ENCODE data around the gene PYGM. TPM values are rescaled to one million over a fixed set of nuclear protein-coding genes. Genes with fewer than 3 reads are reported as not detected.

Gene PYGM
- total and polyA plus RNA-seq, 2 of the 8 experiments (the other 6 are each of a cell fraction or from before 2014, with no cell fraction given) = 9.6 to 10.0 TPM

DNA sequence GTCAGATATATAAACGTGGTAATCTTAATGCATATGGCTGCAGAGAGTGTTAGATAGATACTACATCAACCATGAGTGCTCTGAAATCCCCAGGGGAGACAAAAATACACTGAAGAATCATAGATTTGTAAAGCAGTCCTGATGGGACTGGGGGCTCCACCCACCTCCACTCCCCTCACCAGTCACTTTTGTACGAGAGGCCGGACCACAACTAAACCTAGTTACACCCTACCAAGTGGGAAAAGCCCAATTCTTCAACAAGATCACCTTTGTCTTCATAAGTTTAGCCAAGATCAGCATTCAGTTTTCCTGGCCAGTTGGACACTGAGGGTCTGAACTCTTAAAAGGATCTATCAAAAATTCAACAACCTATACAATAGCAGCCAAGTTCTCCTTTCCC, 17.1 kb upstream of the PYGM start:
- H3K18ac ChIP-seq (ENCODE audit: extremely low read depth, low read length) = no peak overlapping the region
- no peak overlapping the region for H4K91ac ChIP-seq (replicated peaks; ENCODE audit: insufficient read length, low read length)
- H2BK5ac ChIP-seq (ENCODE audit: low read depth, low read length) = no peak overlapping the region
- H3K79me2 ChIP-seq (ENCODE audit: control insufficient read depth in 1 of 2, insufficient read depth in 2 of 2, low read length in 2 of 2) = peaks cover 30 to 57% of the 10 kb centered on the region in 2 experiments
- no peaks in the 10 kb centered on the region for H3K9me3 ChIP-seq (ENCODE audit: insufficient read depth in 2 of 2, low read depth in 1 of 2, low read length in 1 of 2)
- H3K4me1 ChIP-seq (replicated peaks in 1 of 4; ENCODE audit: control insufficient read depth in 3 of 4, insufficient read depth in 4 of 4, low read length in 3 of 4) = peaks cover 2 to 6% (median 5%) of the 10 kb centered on the region in 4 experiments; a peak in 5 of 7 replicates
- CTCF ChIA-PET (ENCODE audit: partially characterized antibody) = interaction anchor here (1.2 to 23.6 kb wide), 4 partner anchors 9 to 72 kb away, joined by 3 to 376 read pairs (median 22); partner anchors contain the start of gene RASGRP2
- peak overlapping the region; percentile 69 to 99 (median 95) for H3K4me3 ChIP-seq (ENCODE audit: extremely low read depth in 1 of 4, insufficient read depth in 2 of 4, low read depth in 3 of 4, low read length in 4 of 4)
- H2AFZ ChIP-seq (ENCODE audit: low read length) = no peak overlapping the region
- no peak overlapping the region for H2BK15ac ChIP-seq (ENCODE audit: low read length)
- no peak overlapping the region for H3K27ac ChIP-seq (ENCODE audit: low read depth, low read length)
- DNase-seq (ENCODE audit: low read depth in 1 of 2, low spot score in 2 of 2) = no peak
- no peak for FAIRE-seq
- no peak overlapping the region for H2BK120ac ChIP-seq (replicated peaks; ENCODE audit: low read depth, low read length)
- peaks cover 32 to 37% of the 10 kb centered on the region in 2 experiments for H4K20me1 ChIP-seq (replicated peaks in 1 of 2; ENCODE audit: control insufficient read depth in 1 of 2, insufficient read depth in 2 of 2, low read length in 2 of 2)
- no peak overlapping the region for H2BK20ac ChIP-seq (ENCODE audit: low read length)
- WGBS, 2 experiments (ENCODE audit: extremely low coverage in 1 of 2, insufficient coverage in 1 of 2, insufficient read length in 1 of 2, insufficient replicate concordance in 2 of 2, low coverage in 1 of 2, low lambda C conversion rate in 2 of 2, missing lambda C conversion rate in 1 of 2) = 77% methylated on average over 3 of the region's 3 CpGs; no CpG with 5 or more reads in 1 of the 2 experiments
- peaks cover 9% of the 10 kb centered on the region for H3K79me1 ChIP-seq (ENCODE audit: low read depth, low read length)
- peak overlapping the region; percentile 34 to 65 (median 50); a peak in 5 of 7 replicates for H3K9ac ChIP-seq (replicated peaks in 1 of 4; ENCODE audit: extremely low read depth in 1 of 4, low read depth in 3 of 4, low read length in 3 of 4)
- H3K4ac ChIP-seq (replicated peaks; ENCODE audit: insufficient read length, low read depth, low read length) = no peak overlapping the region
- peak overlapping the region; percentile 84 to 92 for H3K4me2 ChIP-seq (ENCODE audit: insufficient read depth in 1 of 2, low read depth in 2 of 2, low read length in 2 of 2)
- no peak overlapping the region for H4K5ac ChIP-seq (ENCODE audit: insufficient read length, low read depth, low read length)
- no peak overlapping the region for H3K56ac ChIP-seq (replicated peaks; ENCODE audit: insufficient read length, low read depth, low read length)
- no peak overlapping the region for H3K23ac ChIP-seq (ENCODE audit: insufficient read length)
- H2BK12ac ChIP-seq (ENCODE audit: low read depth, low read length) = no peak overlapping the region
- peaks cover 9% of the 10 kb centered on the region for H3K23me2 ChIP-seq (ENCODE audit: low read depth, low read length)
- no peak overlapping the region for H3K14ac ChIP-seq (ENCODE audit: insufficient read length)
- H4K8ac ChIP-seq (ENCODE audit: extremely low read depth, insufficient read depth, low read length) = no peak overlapping the region
- POLR2A ChIA-PET (ENCODE audit: partially characterized antibody) = interaction anchor here (0.5 to 29.2 kb wide), 12 partner anchors 11 to 535 kb away, joined by 3 to 1087 read pairs (median 4); partner anchors contain the start of genes EHD1, PYGM and RASGRP2
- no peaks in the 10 kb centered on the region for H3K27me3 ChIP-seq (replicated peaks in 1 of 4; ENCODE audit: control insufficient read depth in 3 of 4, extremely low read depth in 1 of 4, insufficient read depth in 3 of 4, low read length in 3 of 4)
- no peak overlapping the region for H2AK5ac ChIP-seq (ENCODE audit: low read depth, low read length)
- H3K36me3 ChIP-seq (ENCODE audit: control insufficient read depth in 2 of 4, insufficient read depth in 4 of 4, low read length in 3 of 4) = peaks cover 40 to 53% (median 50%) of the 10 kb centered on the region in 4 experiments
- TF ChIP-seq JUND (IDR thresholded peaks at IDR 0.05; ENCODE audit: low read length) (no peak), MAFK (IDR thresholded peaks at IDR 0.05; ENCODE audit: low read depth, low read length) (no peak), GABPA (IDR thresholded peaks at IDR 0.05; ENCODE audit: borderline replicate concordance, insufficient read depth, low read length) (no peak), YY1 (IDR thresholded peaks at IDR 0.05; ENCODE audit: low read depth, low read length) (no peak)
